Cardiac muscle cell (in vitro differentiated cells and primary cell): ENCODE results near the gene ARMC3. TPM values are rescaled to one million over a fixed set of nuclear protein-coding genes. Genes with fewer than 3 reads are reported as not detected.

Experiments
- DNase-seq, 2 donors: peaks; one replicate each; pipeline versions ENCODE4 v3.0.0 to v3.0.0-alpha.2; 2010 to 2017; ENCODE audit warnings: low read depth in 1 of 2, low spot score in 1 of 2
- H3K27ac ChIP-seq: fragments of 200-600 bp; sonication (generic); 2 replicates; pipeline ENCODE4 v1.5.1; 2016
- H3K27me3 ChIP-seq: fragments of 200-600 bp; sonication (generic); 2 replicates; pipeline ENCODE4 v1.6.0; 2016; ENCODE audit warnings: control low read depth
- H3K36me3 ChIP-seq: fragments of 200-600 bp; sonication (generic); 2 replicates; pipeline ENCODE4 v1.5.1; 2016; ENCODE audit warnings: control low read depth
- H3K4me1 ChIP-seq: fragments of 200-600 bp; sonication (generic); 2 replicates; pipeline ENCODE4 v1.8.1; 2017; ENCODE audit warnings: low read depth, mild to moderate bottlenecking, mixed run types
- H3K4me3 ChIP-seq: fragments of 200-600 bp; sonication (generic); 2 replicates; pipeline ENCODE4 v1.5.1; 2016; ENCODE audit warnings: mild to moderate bottlenecking
- H3K9me3 ChIP-seq: fragments of 200-600 bp; sonication (generic); 2 replicates; pipeline ENCODE4 v1.5.1; 2017; ENCODE audit warnings: low read depth, mild to moderate bottlenecking, control low read depth
- polyA plus RNA-seq: library from polyadenylated mRNA; unstranded; fragments of >200 nt; fragmentation: Nextera tagmentation; extraction: Ambion mirVana; gene quantifications from 2 replicates; pipeline ENCODE4 v1.2.1, GENCODE V29; 2016
- total RNA-seq: library from RNA; depleted of rRNA; stranded (reverse); fragments of >200 nt; gene quantifications from 2 replicates; pipeline ENCODE4 v1.2.3, GENCODE V29; 2016
- TF ChIP-seq, protein P1 (sequence below): IDR thresholded peaks from 2 replicates; pipeline ENCODE4 v1.5.1; 2012; ENCODE audit warnings: low read depth, mild to moderate bottlenecking, low read length

ARMC3 gene
- total and polyA plus RNA-seq, 2 experiments from 2014 or later = not detected

DNA sequence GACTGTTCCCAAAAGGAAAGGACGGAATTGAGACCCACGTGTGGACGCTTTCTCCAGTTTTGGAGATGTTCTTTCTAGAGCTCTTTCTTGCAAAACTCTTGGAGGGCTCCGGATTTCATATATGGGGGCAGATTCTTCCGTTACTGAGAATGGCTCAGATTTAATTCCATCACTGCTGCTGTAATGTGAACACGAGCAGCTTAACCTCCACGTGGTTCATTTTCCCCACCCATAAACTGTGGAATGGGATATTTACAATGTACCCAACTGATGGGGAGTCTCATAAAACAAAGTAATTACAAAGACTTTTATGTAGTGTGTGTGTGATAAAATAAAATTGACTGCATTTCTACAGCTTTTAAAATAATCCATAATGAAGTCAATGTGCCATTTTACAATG, 152.4 kb downstream of the ARMC3 start:
- no peaks in the 10 kb centered on the region for H3K4me1 ChIP-seq

GRCh38 chr10:23081221-23081750, 153.4 kb downstream of the ARMC3 start:
- Histone ChIP-seq H3K27ac (no peak overlapping the region), H3K9me3 (no peaks in the 10 kb centered on the region), H3K4me1 (no peaks in the 10 kb centered on the region), H3K36me3 (no peaks in the 10 kb centered on the region), H3K4me3 (no peak overlapping the region), H3K27me3 (no peaks in the 10 kb centered on the region)
- peak in 1 of 2 donors; percentile 21 for DNase-seq
- TF ChIP-seq, protein P1, sequence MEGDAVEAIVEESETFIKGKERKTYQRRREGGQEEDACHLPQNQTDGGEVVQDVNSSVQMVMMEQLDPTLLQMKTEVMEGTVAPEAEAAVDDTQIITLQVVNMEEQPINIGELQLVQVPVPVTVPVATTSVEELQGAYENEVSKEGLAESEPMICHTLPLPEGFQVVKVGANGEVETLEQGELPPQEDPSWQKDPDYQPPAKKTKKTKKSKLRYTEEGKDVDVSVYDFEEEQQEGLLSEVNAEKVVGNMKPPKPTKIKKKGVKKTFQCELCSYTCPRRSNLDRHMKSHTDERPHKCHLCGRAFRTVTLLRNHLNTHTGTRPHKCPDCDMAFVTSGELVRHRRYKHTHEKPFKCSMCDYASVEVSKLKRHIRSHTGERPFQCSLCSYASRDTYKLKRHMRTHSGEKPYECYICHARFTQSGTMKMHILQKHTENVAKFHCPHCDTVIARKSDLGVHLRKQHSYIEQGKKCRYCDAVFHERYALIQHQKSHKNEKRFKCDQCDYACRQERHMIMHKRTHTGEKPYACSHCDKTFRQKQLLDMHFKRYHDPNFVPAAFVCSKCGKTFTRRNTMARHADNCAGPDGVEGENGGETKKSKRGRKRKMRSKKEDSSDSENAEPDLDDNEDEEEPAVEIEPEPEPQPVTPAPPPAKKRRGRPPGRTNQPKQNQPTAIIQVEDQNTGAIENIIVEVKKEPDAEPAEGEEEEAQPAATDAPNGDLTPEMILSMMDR = no peak

More for the DNA sequence above, 152.4 kb downstream of the ARMC3 start:
- Histone ChIP-seq H3K4me3 (no peak overlapping the region), H3K36me3 (no peaks in the 10 kb centered on the region), H3K27me3 (no peaks in the 10 kb centered on the region), H3K27ac (no peak overlapping the region), H3K9me3 (no peaks in the 10 kb centered on the region)
- TF ChIP-seq, protein P1 = no peak
- DNase-seq = no peak

DNA sequence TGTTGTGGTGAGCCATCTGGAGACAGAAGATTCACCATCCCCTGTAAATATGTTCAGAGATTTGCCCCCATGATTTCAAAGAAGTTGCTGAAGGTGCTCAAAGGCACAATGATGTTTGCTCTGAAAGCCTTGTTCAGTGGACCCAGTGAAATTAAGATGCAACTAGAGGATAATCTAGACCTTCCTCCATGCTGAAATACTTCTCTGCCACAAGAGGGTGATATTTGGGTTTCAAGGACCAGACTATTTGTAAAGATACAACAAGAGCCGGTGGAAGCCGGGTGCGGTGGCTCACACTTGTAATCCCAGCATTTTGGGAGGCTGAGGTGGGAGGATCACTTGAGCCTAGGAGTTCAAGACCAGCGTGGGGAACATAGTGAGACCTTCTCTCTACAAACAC, 154.0 kb downstream of the ARMC3 start:
- peak in 1 of 2 donors; percentile 38 for DNase-seq
- no peak overlapping the region for H3K4me3 ChIP-seq
- H3K9me3 ChIP-seq = no peaks in the 10 kb centered on the region
- H3K4me1 ChIP-seq = no peaks in the 10 kb centered on the region
- H3K36me3 ChIP-seq = no peaks in the 10 kb centered on the region
- TF ChIP-seq, protein P1 = peak; percentile 39
- no peaks in the 10 kb centered on the region for H3K27me3 ChIP-seq
- H3K27ac ChIP-seq = no peak overlapping the region

Other genes with a start within 250 kb of the ARMC3 start
- gene PIP4K2A, start 213.5 kb upstream of the ARMC3 start, total RNA-seq = 12.9 and 23.9 TPM in 2 replicates
- gene PIP4K2A, start 213.5 kb upstream of the ARMC3 start, polyA plus RNA-seq = 12.1 and 15.1 TPM in 2 replicates
- 32.9 and 50.4 TPM in 2 replicates for gene MSRB2, start 167.5 kb downstream of the ARMC3 start, total RNA-seq
- gene MSRB2, start 167.5 kb downstream of the ARMC3 start, polyA plus RNA-seq = 149 and 156 TPM in 2 replicates